GM19438 (cell line): Measurements from ENCODE around the gene IPO7.

Source experiments
- ATAC-seq: cut with Tn5 transposase; IDR thresholded peaks from one replicate; pipeline ENCODE4 v1.9.1; 2021; ENCODE audit warnings: low read depth; ENCODE audit not compliant: unreplicated experiment

The IPO7 gene

DNA sequence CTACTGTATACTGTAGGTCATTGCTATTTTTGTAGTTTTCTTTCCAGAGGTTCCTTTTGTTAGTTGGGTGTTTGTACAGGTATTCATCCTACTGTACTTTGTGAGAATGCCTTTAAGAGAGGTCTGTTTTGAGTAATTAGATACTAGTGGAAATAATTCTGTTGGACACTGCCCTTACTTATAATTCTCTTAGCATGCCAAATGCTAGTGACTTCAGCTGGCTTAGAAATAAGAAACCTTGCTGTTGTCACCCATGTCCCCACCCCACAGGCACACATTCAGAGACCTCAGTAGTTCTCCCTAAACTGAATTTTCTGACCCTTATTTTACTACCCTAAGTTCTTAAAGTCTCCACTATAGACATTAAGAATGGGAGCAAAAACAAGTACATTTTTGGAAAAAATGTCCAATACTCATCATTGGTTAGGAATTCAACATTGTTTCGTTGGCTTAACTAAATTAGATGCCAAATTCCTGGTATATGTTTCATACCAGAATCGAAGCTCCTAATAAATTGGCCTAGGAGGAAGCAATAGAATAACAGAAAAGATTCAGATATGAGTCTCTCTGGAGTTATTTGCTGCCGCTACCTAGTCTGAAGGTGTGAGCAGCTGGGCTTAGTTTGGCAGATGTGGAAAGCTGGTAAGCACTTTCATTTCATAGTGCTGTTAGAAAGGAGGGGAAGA, 104.8 kb downstream of the IPO7 start:
- no peak for ATAC-seq

- no peak for ATAC-seq
These were observed 105.9 kb downstream of the IPO7 start for GRCh38 chr11:9490376-9490775.

GRCh38 chr11:9493492-9493891, 109.0 kb downstream of the IPO7 start:
- ATAC-seq: no peak

DNA sequence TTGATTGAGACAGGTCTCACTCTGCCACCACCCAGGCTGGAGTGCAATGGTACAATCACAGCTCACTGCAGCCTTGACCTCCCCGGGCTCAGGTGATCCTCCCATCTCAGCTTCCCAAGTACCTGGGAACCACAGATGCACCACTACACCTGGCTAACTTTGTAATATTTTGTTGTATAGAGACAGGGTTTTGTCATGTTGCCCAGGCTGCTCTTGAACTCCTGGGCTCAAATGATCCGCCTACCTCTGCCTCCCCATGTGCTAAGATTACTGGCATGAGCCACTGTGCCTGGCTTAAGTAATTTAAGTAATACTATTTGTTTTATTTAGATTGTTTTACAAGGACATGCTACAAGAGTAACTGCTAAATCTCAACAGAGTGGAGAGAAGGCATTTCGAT, 109.9 kb downstream of the IPO7 start:
- ATAC-seq: no peak

DNA sequence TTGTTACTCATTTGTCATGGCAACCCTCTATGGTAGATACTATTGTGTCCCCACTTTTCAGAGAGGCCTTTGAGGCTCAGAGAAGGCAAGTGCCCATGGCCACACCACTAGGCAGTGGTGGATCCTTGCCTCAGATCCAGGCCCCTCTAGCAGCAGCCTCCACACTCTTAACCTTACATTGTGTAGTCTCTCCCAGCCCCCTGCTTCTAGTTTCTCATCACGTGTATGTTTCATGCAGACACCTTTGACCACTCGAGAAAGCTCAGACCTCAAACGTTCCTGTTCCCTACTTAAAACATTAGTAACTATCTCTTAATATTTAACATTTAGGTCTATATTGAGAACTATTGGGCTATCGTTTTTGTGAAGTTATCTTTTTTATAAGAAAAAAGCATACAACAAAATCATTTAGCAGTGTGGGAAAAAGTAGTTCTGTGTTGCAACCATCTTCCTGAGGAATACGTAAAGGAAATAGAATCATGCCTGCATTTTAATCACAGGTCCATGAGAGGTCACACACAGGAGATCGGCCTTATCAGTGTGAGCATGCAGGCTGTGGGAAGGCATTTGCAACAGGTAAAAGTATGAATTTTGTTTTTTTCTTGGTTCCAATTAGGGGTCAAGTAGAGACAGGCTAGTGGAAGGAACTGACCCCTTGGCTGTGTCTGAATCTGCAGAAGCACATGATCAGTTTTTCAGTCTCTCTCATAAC, 111.5 kb downstream of the IPO7 start:
- no peak for ATAC-seq
